Stimulated activated CD4-positive, alpha-beta T cell treated with anti-CD3 and anti-CD28 coated beads, Interleukin-2, amount 100 ng/mL, for 24 hours (primary cell): ENCODE results near the gene OLIG3.

ENCODE experiments used
- DNase-seq, 2 donors: peaks; one replicate each; pipeline ENCODE4 v3.0.0-alpha.2; 2020

The OLIG3 gene

GRCh38 chr6:137494281-137494987 is at the start of gene OLIG3:
Gene OLIG3 (minus strand): TSS chr6:137494394. CDS start chr6:137494170, 224 bp downstream.
- peak in 1 of 2 donors; percentile 40 for DNase-seq

- no peak for DNase-seq
These were observed 48.9 kb upstream of the OLIG3 start for GRCh38 chr6:137543114-137543513.

- DNase-seq = no peak
These were observed 48.5 kb upstream of the OLIG3 start for GRCh38 chr6:137542713-137543112.

- no peak for DNase-seq
These were observed 47.4 kb upstream of the OLIG3 start for GRCh38 chr6:137541534-137542063.

GRCh38 chr6:137536104-137536773 is 42.0 kb upstream of the OLIG3 start:
- peak in 1 of 2 donors; percentile 18 for DNase-seq

- DNase-seq = no peak
These were observed 37.3 kb upstream of the OLIG3 start for GRCh38 chr6:137531376-137532092.

GRCh38 chr6:137530404-137530803 is 36.2 kb upstream of the OLIG3 start:
- DNase-seq = no peak

- DNase-seq = no peak
These were observed 28.6 kb upstream of the OLIG3 start for GRCh38 chr6:137522831-137523230.

GRCh38 chr6:137522198-137522798 is 28.1 kb upstream of the OLIG3 start:
- no peak for DNase-seq

- DNase-seq = no peak
These were observed 26.3 kb upstream of the OLIG3 start for GRCh38 chr6:137520520-137520919.

- DNase-seq = no peak
These were observed 25.5 kb upstream of the OLIG3 start for GRCh38 chr6:137519629-137520176.

GRCh38 chr6:137518386-137518983 is 24.3 kb upstream of the OLIG3 start:
- DNase-seq = no peak

- no peak for DNase-seq
These were observed 20.2 kb upstream of the OLIG3 start for GRCh38 chr6:137514418-137514817.

GRCh38 chr6:137512757-137513605 is 18.8 kb upstream of the OLIG3 start:
- DNase-seq = no peak

- DNase-seq = no peak
These were observed 16.7 kb upstream of the OLIG3 start for GRCh38 chr6:137510923-137511322.

GRCh38 chr6:137498481-137499190 is 4.4 kb upstream of the OLIG3 start:
- no peak for DNase-seq

- peak in 1 of 2 donors; percentile 20 for DNase-seq
These were observed 3.7 kb upstream of the OLIG3 start for GRCh38 chr6:137497721-137498463.

GRCh38 chr6:137496909-137497720 is 2.9 kb upstream of the OLIG3 start:
- DNase-seq = no peak

- DNase-seq = no peak
These were observed 2.2 kb upstream of the OLIG3 start for GRCh38 chr6:137496368-137496767.
